NCI-H2171 (cell line): ENCODE results near the gene UBE2D2.

Experiments used
- DNase-seq: peaks from one replicate; lab custom pipeline; 2025; lab: John Stamatoyannopoulos, UW

UBE2D2 gene

DNA sequence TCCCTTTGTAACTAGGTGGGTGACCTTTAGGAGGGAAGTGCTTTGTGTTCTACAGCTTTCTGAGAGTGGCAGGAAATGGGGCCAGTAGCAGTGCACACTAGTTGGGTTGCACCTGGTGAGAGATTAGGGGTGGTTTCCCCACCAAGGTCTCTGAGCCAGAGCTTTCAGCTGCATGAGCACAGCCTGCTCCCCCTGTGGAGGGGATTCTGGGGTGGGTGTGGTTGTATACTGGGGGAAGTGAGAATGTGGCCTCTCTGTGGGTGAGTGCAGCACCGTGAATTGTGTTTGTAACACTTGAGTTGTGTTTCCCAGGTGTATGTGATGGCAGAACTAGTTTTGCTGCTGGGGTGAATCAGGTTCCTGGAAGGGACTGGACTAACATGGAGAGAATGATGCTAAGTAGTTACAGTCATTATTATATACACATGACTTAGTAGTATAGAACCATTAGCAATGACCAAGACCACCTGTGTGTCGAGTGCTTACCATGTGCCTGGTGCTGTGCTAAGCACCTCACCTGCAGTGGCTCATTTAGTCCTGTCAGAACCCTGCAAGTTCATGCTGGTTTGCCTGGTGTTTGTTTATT lies 75.2 kb downstream of the UBE2D2 start:
- no peak for DNase-seq

DNA sequence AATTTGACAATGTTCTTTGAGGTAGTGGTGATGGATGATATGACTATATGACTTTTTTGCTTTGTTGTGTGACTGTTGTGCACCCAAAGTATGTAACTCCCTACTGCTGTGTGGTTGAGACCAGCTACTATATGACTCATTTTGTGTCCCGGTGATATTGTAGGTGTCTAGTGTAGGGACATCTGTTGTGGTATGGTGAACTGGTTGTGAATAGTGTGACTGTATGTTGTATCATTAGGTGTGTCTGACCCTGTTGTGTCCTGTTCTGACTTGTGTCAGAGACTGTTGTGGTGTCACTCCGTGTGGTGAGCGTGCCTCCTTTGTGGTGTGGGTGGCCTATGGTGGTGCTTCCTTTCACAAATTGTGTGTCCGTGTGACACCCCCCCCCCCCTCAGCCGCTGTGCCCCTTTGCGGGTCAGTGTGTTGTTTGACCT lies 75.9 kb downstream of the UBE2D2 start:
- no peak for DNase-seq

DNA sequence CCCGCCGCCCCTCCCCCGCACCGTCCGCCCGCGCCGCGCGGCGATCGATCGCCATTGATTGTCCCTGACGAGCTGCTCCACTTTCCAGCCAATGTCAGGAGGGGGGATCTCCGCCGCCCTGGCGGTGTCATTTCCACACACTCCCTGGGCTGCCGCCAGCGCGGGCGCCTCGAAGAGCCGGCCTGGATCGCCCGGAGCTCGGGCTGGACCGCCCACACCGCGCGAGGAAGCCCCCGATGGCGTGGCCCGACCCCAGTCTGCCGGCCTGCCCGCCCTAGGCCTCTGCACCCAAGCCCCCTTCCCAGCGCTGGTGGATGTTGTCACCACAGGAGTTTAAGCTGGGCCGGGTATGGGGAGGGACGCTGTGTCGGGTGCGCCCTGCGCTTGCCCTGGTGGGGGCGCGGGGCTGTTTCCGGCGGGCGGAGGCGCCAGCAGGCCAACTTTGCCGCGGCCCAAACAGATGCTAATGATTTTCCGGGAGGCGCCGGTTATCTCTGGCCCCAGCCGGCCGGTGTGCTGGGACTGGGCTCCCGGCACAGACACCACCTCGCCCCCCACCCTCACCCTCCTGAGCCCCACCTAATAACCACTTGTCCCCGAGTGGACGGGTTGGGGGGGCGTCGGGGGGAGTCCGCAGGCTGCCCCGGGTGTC lies 76.4 kb downstream of the UBE2D2 start:
- DNase-seq = peak; percentile 56

DNA sequence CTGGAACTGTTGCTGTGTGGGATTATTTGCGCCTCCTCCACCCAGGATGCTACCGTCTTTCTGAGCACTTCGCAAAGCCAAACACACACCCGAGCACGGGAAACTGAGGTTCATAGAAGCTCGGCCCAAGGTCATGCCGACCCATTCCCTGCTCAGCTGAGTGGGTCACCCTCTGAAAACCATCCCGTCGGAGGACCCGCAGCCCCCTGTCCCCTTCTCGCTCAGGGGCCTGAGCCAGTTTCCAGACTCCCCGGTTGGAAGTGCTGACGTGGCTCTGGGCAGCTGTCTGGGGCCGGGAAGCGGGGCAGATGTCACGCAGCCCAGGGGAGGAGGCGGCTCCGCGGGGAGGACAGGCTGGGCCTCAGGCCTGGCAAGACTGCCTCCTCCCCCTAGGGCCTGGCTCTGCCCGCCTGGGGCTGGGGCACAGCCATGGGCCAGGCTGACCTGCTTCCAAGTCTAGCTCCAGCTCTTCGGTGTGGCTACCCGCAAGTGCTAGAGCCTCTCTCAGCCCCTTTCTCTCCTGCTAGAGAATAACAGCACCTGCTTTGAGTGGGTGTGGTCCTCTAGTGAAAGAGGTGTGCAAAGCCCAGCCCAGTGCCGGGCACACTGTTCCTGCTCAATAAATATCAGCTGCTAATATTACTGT lies 77.1 kb downstream of the UBE2D2 start:
- DNase-seq = no peak

- peak; percentile 53 for DNase-seq
Measured at GRCh38 chr5:139638736-139639618, 77.8 kb downstream of the UBE2D2 start.

DNA sequence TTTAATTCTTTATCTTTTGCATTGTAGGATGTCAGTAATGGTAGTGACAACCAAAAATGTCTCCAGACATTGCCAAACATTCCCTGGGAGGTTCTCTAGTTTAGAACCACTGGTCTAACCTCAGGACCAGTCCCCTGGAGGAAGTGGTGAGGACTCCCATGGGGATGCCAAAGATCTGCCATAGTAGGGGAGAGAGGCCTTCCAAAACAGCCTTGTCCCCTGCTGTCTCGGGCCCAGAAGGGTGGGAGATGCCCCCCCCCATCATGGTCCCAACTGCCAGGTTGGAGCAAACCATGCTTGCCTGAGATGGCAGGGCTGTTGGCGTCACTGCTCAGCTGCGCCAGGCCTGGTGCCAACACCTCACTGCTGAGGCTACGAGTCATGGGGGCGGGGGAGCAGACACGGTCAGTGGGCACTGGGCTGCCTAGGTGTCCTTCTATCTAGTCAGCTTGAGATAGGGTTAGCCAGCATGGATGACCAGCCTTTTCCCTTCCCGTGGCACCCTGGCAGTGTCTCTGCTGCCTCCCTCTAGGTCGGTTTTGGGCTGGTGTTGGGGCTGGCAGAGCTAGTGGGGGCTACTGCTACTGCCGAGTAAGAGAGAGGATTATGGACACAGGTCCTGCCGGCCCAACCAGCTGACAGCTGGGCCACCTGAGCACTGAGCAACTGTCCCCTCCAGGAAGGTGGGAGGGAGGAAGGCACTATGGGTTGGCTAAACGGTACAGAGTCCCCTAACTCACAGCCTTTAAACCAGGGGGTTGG lies 78.7 kb downstream of the UBE2D2 start:
- DNase-seq = no peak

- no peak for DNase-seq
Measured at GRCh38 chr5:139640421-139641115, 79.4 kb downstream of the UBE2D2 start.

DNA sequence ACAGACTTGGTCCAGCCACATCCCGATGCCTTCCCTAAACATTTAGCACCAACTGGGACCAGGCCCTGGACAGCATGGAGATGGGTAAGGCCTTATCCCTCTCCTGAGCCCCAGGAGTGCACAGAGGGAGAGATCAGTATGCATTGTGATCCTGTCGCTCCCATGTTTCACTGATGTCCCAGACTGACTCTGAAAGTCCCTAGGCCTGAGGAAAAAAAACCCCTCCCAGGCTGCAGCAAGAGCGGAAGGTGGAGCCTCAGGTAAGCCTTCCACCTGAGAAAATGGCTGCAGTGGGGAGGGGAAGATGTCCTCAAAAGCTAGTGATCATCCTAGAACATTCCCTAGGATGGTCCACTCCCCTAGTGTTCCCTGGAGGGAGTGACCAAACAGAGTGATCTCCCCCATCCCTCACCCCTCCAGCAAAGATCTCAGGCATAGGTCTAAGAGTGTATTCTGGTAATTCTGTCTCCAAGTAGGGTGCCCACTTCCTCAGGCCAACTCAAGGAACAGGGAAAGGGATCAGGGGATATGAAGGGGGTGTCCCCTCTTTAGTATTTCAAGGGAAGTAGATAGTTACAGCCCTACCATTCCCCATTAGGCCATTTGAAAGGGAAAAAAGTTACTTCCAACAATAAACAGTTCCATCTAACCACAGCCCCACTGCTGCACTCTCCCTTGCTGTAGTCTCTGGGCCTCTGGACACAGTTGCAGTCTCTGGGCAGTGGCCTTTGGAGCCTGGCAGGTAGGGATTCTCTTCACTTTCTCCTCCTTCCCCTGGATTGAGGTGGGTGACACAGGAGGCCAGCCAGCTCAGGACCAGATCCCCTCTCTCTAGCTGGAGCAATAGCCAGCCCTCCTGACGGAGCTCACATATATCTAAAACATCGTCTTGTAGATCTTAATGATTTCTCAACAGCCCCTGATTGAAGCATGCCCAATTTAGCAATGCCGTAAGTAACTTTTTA lies 80.3 kb downstream of the UBE2D2 start:
- no peak for DNase-seq

- no peak for DNase-seq
Measured at GRCh38 chr5:139642213-139642612, 81.1 kb downstream of the UBE2D2 start.

- DNase-seq = no peak
Measured at GRCh38 chr5:139642891-139643871, 82.0 kb downstream of the UBE2D2 start.

- DNase-seq = no peak
Measured at GRCh38 chr5:139644001-139644456, 82.9 kb downstream of the UBE2D2 start.

DNA sequence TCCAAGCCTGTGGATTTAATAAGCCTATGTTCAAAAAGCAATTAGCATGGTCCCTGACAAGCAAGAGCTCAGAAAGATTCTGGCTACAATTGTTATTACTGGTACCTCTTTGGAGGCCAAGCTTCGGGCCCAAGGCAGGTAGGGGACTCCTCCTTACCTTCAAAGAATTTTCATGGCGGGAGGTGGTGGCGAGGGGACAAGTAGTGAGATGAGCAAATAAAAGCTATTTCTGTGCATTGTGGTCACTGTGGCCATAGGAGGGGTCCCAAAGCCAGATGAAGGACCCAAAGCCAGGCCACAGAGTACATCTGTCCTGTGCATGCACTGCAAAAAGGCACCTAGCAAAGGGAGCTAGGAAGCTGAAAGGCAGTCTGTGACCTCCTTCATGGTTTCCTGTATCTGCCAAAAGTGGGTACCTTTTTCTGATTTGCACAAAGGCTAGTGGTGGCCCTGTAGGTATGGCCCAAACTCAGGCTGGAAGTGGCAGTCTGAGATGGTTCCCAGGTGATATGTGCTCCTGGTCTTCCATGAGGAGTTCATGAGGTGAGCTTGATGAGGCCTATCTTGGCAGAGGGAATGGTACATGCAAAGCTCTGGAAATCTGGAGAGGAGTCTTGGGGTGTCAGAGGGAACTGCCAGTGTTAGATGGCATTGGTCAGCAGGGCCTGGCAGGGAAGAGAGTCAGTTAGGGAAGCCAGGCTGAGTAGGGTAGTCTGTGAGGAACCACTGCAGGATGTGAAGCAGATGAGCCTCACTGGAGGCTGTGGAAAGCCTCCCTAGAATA lies 83.7 kb downstream of the UBE2D2 start:
- no peak for DNase-seq

- DNase-seq = no peak
Measured at GRCh38 chr5:139645430-139645871, 84.3 kb downstream of the UBE2D2 start.

- no peak for DNase-seq
Measured at GRCh38 chr5:139646111-139646510, 85.0 kb downstream of the UBE2D2 start.

GRCh38 chr5:139646912-139647505 lies 85.9 kb downstream of the UBE2D2 start:
- DNase-seq = no peak

GRCh38 chr5:139647506-139648204 lies 86.5 kb downstream of the UBE2D2 start:
- DNase-seq = no peak
